HEK293T (cell line): ENCODE results near the gene RSF1.

Source experiments
- PKNOX1 ChIP-seq: fragments of 450-650 bp; IDR thresholded peaks from 2 replicates; pipeline ENCODE4 v1.6.1; 2016
- ZNF384 ChIP-seq: fragments of 450-650 bp; IDR thresholded peaks from 2 replicates; pipeline ENCODE4 v1.6.1; 2016

- TF ChIP-seq ZNF384 (no peak), PKNOX1 (no peak)
Observed at GRCh38 chr11:77776455-77776854, 44.1 kb downstream of the RSF1 start.
